Loucy (cell line): ENCODE results near the gene CNTRL.

Experiments used
- CTCF ChIP-seq: fragments of 200-600 bp; sonication (generic); conservative IDR thresholded peaks from 2 replicates; pipeline ENCODE4 v1.5.1; 2014; ENCODE audit warnings: mild to moderate bottlenecking, antibody characterized with exemption, low read length
- EZH2phosphoT487 ChIP-seq: fragments of 200-600 bp; IDR thresholded peaks from 2 replicates; pipeline ENCODE4 v1.6.1; 2018; ENCODE audit warnings: antibody characterized with exemption, mild to moderate bottlenecking, moderate library complexity, borderline replicate concordance

GRCh38 chr9:121173501-121173900 lies 98.7 kb downstream of the CNTRL start:
- no peak for TF ChIP-seq CTCF
- no peak for TF ChIP-seq EZH2phosphoT487
